Measurements from ENCODE around the gene S100A13. TPM values are rescaled to one million over a fixed set of nuclear protein-coding genes. Genes with fewer than 3 reads are reported as not detected.

The S100A13 gene
- total RNA-seq, 1 donor from 2014 or later, result 44.5 TPM

GRCh38 chr1:153570874-153571273 is 56.4 kb downstream of the S100A13 start:
- TF ChIP-seq CTCF (IDR thresholded peaks at IDR 0.05; ENCODE audit: insufficient read depth, low read length, severe bottlenecking), result no peak
- Histone ChIP-seq H3K36me3 (ENCODE audit: control insufficient read depth, insufficient read depth, low read length) (no peaks in the 10 kb centered on the region), H3K27me3 (ENCODE audit: control insufficient read depth, insufficient read depth, low read length) (no peaks in the 10 kb centered on the region), H3K4me3 (ENCODE audit: low read depth, low read length) (no peak overlapping the region)
- DNase-seq (ENCODE audit: low read depth), result no peak
- no peak for FAIRE-seq

DNA sequence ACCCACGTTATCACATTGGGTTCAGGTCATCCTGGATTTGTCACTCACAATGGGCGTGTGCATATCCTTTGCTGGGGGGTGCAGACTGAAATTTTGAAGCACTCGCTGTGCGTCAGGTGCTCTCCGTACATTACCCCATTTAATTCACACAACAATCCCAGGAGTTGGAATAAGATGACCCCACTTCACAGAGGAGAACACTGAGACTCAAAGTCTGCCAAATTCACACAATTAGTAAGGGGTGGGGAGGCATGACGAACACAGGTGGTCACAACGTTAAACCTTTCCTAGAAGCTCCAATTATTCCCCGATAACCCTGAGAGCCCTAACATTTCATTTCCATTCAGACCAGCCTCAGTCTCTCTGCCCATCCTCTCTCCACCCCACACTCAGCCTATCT is 57.8 kb downstream of the S100A13 start:
- peaks cover 1% of the 10 kb centered on the region for H3K36me3 ChIP-seq (ENCODE audit: control insufficient read depth, insufficient read depth, low read length)
- no peaks in the 10 kb centered on the region for H3K27me3 ChIP-seq (ENCODE audit: control insufficient read depth, insufficient read depth, low read length)
- no peak overlapping the region for H3K4me3 ChIP-seq (ENCODE audit: low read depth, low read length)
- FAIRE-seq (no peak), DNase-seq (ENCODE audit: low read depth) (no peak)
- TF ChIP-seq CTCF (IDR thresholded peaks at IDR 0.05; ENCODE audit: insufficient read depth, low read length, severe bottlenecking), result no peak

Other genes starting within 250 kb of the S100A13 start
- 50.0 and 551 TPM in 2 replicates for gene S100A8, start 236.4 kb downstream of the S100A13 start, total RNA-seq
- not detected in 2 replicates for gene S100A7A, start 211.0 kb downstream of the S100A13 start, total RNA-seq
- gene S100A7, start 166.9 kb downstream of the S100A13 start, total RNA-seq, result 0.38 TPM in 1 of 2 replicates, not detected in the other
- gene S100A6, start 91.5 kb downstream of the S100A13 start, total RNA-seq, result 2,948 and 3,820 TPM in 2 replicates
- not detected in 2 replicates for gene S100A5, start 86.6 kb downstream of the S100A13 start, total RNA-seq
- 10.8 and 16.8 TPM in 2 replicates for gene S100A4, start 81.7 kb downstream of the S100A13 start, total RNA-seq
- 2.3 and 26.6 TPM in 2 replicates for gene S100A3, start 78.2 kb downstream of the S100A13 start, total RNA-seq
- 804 and 1,251 TPM in 2 replicates for gene S100A2, start 61.7 kb downstream of the S100A13 start, total RNA-seq
- 886 and 1,542 TPM in 2 replicates for gene S100A16, start 14.4 kb downstream of the S100A13 start, total RNA-seq
- gene S100A14, start 11.2 kb downstream of the S100A13 start, total RNA-seq, result 1,221 and 1,339 TPM in 2 replicates
- gene S100A1, start 929 bp upstream of the S100A13 start, total RNA-seq, result not detected in 2 replicates
- 51.9 and 61.2 TPM in 2 replicates for gene CHTOP, start 6.6 kb upstream of the S100A13 start, total RNA-seq
- gene SNAPIN, start 31.2 kb upstream of the S100A13 start, total RNA-seq, result 59.5 and 61.4 TPM in 2 replicates
- 78.9 and 114 TPM in 2 replicates for gene ILF2, start 43.5 kb upstream of the S100A13 start, total RNA-seq
- gene NPR1, start 51.2 kb upstream of the S100A13 start, total RNA-seq, result under 0.01 TPM in 1 of 2 replicates, not detected in the other
- 12.6 and 12.7 TPM in 2 replicates for gene INTS3, start 100.5 kb upstream of the S100A13 start, total RNA-seq
- 4.1 and 7.4 TPM in 2 replicates for gene SLC27A3, start 147.9 kb upstream of the S100A13 start, total RNA-seq